Cerebellar nuclear complex (tissue), 1 donor: ENCODE measurements around the gene TMPRSS4.
"Not testable (repeated sequence)": the region's sequence is repeated elsewhere in the genome, so short reads cannot be mapped to it uniquely, and the experiment has no call there.

Source experiments
- DNase-seq, 2 experiments: peaks; one replicate each; lab custom pipeline; 2025; lab: John Stamatoyannopoulos, UW

TMPRSS4 gene

DNA sequence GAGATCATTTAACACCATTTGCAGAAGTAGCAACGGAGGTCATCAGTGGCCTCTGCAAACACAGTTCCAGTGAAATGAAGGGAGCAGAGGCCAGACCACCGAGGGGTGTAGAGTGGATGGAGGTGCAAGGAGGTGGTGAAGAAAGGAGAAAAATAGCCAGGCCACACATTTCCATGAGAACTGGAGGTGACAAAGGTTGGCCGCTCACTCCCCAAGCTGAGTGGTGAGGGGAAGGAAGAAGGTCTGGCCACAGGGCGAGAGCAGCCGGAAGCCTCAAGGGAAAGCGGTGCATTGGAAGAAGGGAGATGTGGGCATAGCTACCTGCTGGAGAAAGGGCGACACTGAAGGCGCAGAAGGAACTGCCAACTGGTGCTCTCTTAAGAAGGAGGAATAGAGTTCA lies 20.1 kb upstream of the TMPRSS4 start:
- no peak for DNase-seq

DNA sequence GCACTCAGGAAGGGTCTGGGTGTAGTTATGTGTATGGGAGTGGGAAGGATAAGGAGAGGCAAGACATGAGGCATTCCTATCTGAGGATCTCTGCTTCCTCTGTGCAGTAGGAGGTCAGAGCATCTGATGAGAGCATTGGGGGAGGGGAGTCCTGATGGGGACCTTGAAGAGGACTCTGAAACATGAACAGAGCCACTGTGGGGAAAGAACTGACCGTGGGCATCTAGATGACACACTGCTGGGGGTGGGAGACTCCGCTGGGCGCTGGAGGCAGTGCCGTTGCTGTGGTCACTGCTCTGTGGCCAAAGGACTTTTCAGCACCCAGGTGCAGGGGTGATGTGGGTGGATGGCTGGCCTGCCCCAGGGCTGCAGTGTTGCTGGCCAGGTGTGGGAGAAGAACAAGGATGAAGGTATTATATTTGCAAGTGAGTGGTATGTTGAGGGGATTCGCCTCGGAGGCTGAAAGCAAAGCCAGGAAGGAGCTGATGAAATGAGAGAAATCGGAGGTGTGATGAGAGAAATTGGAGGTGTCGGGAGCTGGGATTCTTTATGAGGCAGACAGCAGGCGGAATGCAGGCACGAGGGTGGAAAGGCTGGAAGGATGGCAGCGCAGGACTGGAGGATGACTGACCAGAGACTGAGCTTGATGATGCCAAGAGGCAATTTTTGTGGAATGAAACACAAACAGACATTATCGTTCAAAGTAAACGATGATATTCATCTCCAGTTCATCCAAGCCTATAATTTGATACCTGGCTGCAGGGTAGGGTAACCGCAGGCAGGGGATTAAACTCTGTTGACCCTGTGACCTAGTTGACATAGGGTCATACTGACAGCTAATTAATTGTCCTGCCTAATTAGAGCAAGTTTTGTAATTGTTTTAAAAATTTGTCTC lies 19.4 kb upstream of the TMPRSS4 start:
- no peak for DNase-seq

DNA sequence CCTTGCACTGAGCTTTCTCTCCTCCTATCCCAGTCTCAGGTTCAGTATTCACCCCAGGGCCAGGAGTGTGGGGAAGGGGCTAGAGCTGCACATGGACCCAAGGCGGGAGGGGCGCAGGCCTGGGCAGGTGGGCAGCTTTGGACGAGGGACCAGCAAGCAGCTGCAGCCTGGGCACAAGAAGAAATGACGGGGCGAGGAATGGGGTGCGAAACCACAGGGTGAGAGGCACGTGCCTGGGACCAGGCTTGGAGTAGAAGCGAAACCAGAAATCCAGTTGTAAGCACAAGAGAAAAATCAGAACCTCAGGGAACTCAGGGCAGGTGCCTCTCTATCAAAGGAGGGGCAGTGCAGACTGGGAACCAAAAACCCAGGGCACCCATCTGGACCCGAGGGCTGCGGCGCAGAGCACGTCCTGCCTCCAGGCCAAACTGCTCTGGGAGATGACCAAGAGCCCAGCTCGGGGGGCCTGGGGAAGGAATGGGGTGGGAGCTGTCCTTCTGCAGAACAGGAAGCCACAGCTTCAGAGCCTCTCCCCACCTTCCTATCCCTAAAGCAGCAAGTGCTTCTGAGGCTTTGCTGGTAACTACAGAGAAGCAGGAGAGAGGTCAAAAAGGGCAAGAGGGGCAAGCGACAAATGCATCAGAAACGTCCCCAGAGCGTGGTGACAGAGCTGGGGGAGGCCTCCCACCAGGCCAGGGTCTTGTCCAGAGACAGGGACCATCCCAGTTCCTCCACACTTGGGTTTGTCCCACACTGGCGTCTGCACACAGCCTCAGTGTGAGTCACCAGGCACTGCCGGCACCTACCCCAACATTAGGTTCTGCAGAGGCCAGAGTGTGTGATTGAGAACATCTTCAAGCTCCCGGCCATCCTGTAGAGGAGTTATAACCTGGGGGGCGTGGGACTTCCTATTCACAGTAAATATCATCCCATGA lies 18.3 kb upstream of the TMPRSS4 start:
- no peak for DNase-seq

DNA sequence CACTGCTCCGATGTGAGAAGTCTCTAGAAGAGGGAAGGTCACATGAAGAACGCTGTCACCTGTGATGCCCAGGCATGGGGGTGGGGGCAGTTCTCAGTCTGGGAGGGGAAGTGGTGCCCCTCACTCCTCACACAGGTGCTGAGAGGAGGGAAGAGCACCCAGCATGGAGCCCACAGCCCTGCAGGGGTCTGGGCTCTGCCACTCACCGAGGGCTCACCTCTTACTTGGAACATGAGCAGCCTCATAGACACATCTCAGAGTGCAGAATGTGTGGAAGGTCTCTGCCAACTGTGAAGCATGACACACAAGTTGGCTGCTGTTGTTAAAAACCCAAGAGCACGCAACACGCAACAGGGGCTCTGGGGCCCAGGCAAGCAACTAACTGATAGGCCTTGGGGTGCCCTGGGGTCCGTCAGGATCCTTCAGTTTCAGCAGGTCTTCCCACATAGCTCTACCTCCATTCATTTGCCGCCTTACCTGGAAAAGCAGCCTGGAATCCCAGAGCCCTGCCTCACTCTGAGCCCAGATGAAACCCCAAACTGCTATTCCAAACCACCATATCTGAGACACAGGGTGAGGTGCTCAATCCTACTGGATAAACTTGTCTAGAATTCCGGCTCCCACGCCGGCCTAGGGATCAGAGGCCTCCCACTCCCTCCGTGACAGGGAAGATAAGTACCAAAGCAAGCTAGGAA lies 17.5 kb upstream of the TMPRSS4 start:
- DNase-seq, result no peak

DNA sequence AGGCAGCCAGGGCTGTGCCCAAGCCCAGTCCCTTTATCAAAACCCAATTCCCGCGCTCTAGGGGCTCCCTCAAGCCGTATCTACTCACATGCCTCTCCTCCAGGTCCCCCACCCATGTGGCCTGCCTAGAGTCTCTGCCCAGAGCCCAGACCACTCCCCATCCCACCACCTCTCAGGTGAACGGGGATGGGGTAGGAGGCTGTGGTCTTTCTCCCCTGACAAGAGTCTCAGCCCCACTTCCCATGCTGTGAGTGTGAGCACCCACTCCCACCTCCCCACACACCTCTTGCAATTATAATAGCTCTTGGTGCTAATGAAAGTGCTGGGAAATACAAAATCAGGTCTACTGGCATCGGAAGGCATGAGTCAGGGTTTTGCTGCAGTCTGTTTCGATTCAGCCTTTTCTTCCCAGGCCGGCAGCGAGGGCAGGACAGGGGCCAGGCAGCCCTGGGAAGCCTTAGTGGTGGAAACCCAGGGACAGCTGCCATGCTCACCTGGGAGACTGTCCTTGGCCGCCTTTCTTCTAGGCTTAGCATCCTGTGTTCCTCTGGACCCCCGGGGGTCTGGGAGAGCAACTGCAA lies 16.7 kb upstream of the TMPRSS4 start:
- DNase-seq, result no peak

DNA sequence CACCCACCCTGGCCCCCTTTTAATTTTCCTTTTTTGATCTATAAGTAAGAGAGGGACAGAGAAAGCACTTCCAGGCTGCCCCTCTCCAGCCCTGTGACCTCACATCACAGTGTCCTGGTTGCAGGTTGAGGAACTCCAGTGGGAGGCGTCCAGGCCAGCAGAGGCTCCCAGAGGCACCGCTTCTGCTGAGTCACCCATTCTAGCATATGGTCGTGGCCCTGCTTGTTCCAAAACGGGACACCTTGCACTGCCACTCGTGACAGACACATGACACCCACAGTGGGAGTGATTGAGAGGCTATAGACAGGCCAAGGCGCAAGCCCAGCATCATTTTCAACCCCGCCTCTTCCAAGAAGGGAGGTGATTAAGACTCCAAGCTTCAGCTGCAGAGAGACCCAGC lies 16.0 kb upstream of the TMPRSS4 start:
- DNase-seq, result no peak

DNA sequence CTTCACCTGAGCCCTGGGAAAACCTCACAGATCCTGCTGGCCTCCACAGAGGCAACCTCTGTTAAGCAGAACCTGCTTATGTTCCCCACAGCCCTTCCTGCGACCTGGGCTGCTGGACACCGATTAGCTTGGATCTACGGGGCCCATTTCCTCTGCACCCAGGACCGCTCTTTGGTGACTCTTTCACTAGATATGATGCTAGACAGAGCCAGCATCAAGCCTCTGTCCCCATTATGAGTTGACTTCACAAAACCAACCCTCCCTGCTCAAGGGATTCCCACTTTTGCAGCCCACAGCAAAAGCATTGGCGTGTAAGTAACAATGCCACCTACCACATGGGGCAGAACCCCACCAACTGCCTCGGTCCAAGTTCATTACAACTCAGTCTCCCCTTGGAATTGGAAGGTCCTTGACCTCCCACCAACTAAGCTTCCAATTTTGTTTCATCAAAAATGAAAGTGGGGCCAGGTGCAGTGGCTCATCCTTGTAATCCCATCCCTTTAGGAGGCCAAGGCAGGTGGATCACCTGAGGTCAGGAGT lies 15.2 kb upstream of the TMPRSS4 start:
- DNase-seq, result no peak

DNA sequence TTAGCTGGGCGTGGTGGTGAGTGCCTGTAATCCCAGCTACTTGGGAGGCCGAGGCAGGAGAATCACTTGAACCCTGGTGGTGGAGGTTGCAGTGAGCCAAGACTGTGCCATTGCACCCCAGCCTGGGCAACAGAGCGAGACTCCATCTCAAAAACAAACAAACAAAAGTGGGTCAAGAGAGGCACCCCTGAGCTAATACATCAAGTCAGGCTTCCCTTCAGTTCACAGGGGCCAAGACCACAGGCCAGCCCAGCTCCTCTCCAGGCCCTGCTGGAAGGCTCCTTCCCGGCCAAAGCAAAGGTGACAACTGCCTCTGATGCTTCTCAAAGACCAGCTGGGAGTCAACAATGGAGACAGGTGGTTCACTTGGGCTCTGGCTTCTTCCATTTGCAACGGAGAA lies 14.7 kb upstream of the TMPRSS4 start:
- not testable (repeated sequence) for DNase-seq

DNA sequence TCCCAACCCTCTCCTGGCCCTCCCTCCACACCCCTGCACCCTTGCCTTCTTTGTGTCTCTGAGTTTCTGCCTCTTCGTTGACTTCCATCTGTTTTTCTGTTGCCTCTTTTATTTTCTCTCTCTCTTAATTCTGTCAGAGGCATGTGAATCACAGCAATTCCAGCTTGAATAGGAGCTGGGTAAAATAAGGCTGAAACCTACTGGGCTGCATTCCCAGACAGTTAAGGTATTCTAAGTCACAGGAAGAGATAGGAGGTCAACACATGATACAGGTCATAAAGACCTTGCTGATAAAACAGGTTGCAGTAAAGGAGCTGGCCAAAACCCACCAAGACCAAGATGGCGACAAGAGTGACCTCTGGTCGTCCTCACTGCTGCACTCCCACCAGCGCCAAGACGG lies 14.2 kb upstream of the TMPRSS4 start:
- DNase-seq, result not testable (repeated sequence)

DNA sequence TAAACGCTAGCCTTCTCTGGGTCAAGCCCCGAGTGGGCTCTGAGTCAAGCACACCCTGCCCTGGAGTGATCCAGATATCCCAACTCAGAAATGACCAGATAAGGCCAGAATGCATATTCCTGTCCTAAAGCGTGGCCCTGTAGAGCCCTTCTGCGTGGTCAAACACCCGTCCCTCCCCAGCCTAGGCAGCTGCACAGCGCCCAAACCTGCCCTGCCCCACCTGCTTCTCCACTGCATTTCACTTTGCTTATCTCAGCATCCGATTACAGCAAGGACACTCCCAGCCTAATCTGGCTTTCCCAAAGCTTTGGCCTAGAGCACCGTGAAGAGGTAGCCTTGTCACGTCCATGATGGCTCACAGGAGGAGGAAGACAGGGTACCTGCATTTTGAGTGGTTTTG lies 11.9 kb upstream of the TMPRSS4 start:
- DNase-seq, result no peak

DNA sequence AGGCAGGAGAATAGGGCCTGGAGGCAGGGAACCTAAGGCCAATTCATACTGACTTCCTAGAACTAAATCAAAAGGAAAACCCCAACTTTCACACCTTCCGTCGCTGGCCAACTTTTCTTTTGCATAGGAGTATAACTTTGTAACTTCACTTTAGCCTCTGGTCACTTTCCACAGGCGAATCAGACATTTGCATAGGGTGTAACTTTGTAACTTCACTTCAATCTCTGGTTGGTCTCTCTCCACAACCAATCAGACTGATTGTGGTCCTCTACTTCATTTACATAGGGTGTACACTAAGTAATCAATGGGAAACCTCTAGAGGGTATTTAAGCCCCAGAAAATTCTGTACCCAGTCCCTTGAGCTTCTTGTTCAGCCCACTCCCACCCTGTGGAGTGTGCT lies 11.5 kb upstream of the TMPRSS4 start:
- DNase-seq, result no peak

DNA sequence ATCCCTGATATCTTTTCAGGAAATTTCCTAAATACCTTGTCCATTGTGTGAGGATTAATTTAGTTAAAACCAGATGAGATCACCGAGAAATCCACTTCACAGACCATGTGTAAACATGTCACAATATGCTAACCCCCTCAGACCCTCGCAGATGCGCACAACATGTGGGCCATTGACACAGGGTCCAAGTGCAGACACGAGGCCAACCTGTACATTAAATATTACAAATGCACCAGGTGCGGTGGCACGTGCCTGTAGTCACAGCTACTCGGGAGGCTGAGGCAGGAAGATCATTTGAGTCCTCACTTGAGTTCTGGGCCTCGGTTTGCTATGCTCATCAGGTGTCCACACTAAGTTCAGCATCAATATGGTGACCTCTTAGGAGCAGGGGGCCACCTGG lies 9.9 kb upstream of the TMPRSS4 start:
- DNase-seq, result no peak

DNA sequence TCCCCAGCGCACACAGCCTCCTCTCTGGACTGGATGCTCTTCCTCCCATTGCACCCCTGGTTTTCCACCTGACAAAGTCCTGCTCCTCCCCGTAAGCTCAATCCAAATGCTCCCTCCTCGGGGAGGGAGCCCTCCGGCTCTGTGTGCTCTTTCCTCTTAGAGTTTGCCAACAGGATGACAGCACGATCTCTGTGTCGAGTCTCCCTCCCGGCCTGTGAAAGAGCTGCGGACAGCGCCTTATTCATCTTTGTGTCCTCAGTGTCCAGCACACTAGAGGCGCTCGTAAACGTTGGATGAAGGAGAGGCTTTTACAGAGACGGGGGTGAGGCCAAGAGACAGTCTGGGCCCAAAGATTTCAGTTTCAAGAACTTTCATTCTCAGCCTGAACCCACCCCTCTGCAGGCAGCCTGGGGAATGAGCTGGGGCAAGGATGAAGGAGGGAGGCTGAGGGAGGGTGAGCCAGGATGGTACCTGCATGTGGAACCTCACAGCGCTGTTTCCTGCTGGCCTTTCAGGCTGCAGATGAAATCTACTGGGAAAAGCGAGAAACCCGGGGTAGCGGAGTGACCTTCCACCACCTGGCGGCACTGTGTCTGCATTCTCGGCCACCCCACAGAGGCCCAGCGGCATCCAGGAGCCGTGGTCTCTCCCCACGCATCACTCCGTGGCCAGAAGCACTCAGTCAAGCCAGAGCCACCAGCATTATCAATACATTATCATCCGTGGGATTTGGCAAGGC lies 8.5 kb upstream of the TMPRSS4 start:
- DNase-seq, result no peak

DNA sequence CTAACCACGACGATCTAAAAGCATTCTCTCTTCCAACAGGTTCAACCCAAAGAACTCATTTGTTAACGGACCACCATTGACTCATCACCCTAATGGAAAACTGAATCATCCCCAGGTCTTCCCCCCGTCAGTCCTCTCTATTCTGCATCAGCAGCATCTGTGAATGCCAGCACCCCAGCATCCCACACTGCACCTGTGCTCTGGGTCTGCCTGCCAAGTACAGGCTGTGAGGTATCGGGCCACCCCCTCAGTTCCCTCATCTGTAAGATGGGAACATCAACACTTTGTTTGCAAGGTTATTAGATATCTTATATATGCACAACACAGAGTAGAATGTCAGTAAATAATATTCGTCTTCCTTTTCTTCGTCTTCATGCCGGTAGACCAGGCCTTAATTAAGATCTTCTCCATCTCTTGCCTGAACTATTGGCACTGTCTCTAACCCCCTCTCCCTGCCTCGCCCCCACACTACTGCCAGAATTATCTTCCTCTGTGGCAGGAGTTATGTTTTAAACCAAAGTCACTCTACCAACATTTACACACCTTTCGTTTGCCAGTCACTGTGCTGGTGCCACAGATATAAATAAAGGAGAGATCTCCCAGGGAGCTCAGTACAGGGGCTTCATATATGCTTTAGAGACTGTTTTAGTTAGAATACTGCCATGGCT lies 7.8 kb upstream of the TMPRSS4 start:
- DNase-seq, result no peak

DNA sequence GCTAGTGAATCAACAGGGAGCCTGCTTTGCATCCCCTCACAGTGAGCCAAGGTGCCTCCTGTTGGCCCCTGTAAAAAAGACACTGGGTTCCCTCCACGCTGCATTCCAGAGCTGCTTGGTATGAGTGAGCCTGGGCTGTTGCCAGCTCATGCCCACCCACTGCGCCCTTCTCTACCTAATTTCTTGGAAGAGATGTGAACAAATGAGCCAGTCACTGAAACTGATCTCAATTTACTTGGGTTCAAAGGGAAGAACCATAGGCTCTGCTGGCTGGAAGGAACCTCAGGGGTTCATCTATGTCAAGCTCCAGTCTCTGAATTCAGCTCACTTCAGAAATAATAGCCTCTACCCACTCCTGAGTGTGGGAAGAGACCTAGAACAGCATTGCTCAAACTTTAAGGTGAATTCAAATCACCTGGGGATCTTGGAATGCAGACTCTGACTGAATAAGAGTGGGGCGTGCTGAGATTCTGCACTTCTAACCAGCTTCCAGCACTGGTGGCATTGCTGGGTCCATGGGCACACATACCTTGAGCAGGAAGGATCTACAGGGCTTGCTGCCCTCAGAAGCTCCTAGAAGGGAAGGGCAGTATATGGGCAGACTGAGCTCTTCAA lies 5.4 kb upstream of the TMPRSS4 start:
- DNase-seq, result no peak

DNA sequence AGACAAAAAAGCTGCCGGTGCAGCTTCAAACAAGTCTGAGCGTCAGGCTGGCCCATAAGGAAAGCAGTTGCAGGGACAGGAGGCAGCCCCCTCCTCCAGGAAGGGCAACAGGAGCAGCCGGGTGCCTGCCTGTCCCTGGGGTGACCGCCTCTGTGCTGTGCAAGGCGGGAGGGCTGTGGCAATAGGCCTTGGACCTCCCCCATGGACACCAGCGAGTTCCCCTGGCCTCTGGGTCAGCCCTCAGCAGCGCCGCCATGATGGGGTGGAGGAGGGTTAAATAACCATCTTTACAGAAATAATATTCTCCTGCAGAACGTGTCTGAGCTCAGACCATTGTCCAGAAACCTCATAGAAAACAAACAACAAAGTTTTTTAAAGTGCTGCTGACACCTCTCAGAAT lies 3.3 kb upstream of the TMPRSS4 start:
- no peak for DNase-seq

DNA sequence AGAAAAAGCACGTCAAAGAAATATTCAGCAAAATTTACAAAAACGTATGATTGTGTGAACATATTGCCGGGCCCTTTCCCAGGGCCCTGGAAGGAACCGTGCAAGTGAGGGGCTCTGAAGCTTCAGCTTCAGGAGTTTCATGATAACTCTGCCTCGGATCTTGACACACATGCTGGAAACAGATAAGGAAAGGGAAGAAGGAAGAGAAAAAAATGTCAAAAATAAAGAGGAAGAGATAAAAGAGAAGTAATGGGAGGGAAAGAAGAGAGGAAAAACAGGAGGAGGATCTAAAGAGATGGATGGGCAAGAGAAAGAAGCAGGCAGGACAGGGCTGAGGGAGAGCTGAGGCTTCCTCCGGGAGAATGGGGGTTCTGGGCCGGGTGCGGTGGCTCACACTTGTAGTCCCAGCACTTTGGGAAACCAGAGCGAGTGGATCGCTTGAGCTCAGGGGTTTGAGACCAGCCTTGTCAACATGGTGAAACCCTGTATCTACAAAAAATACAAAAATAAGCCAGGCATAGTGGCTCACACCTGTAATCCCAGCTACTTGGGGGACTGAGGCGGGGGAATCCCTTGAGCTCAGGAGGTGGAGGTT lies 2.7 kb upstream of the TMPRSS4 start:
- no peak for DNase-seq

DNA sequence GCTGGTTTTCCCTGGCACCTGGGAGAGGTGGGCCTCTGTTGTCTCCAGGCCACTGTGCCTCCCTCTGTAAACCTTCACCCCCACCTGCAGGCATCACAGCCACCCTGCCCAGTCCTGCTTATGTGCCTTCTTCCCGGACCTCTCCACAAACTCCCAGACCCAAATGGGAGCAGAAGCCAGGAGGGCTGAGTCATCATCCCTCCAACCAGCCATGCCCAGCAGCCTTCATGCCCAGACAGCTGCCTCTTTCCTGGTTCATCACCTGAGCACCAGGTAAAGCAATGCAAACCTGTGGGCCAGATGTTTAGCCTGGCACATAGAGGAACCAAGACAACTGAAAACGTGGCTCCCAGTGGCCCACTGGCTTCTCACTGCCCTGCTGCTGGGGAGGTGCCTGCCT lies 2.1 kb upstream of the TMPRSS4 start:
- no peak for DNase-seq

DNA sequence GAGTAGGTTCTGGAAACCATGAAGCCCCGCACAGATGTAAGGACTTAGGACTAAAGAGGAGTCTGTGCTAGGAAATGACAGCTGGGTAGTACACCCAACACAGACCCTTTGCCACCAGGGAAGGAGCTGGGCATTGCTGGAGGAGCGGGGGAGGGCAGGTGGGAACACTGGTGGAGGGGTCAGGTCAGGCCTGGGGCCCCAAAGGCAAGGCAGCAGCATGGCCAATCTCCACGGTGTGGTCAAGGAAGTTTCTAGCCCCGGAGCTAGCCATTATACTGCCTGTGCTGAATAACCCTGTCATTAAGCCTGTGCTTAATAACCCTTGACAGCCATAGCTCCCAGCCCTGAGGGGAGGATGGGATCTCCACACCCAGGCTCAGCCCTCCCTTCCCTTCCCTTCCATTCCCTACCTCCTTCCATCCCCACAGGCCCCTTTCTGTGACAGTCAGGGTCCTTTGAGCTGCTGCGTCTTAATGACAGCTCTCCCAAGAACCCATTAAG lies 2.1 kb downstream of the TMPRSS4 start:
- DNase-seq, result no peak
